ENCODE data around the gene EED. TPM values are rescaled to one million over a fixed set of nuclear protein-coding genes. Genes with fewer than 3 reads are reported as not detected.

Gene EED
- total RNA-seq, 1 experiment from 2014 or later: 137 TPM

Small RNA genes within 50 kb of the gene (small RNA-seq; reads per million reads assigned to genes)
- not detected for gene RF00017
- gene RN7SL225P: not detected

Other genes with a start within 250 kb of the EED start
- gene PICALM, start 175.7 kb upstream of the EED start, total RNA-seq (2014; rRNA removed; shearing (Covaris generic); ENCODE audit: low replicate concordance): 231 and 566 TPM in 2 replicates
- 73.4 and 172 TPM in 2 replicates for gene HIKESHI, start 57.5 kb downstream of the EED start, total RNA-seq (2014; rRNA removed; shearing (Covaris generic); ENCODE audit: low replicate concordance)
- gene CCDC81, start 130.1 kb downstream of the EED start, total RNA-seq (2014; rRNA removed; shearing (Covaris generic); ENCODE audit: low replicate concordance): 1.2 and 1.6 TPM in 2 replicates

Measured in Karpas-422 (cell line).